Neural crest cell (in vitro differentiated cells): Measurements from ENCODE around the gene FHIT. TPM values are rescaled to one million over a fixed set of nuclear protein-coding genes. Genes with fewer than 3 reads are reported as not detected.
A peak's percentile ranks its signal among the peaks of the same experiment; 100 is the strongest.

Experiments used
- DNase-seq: peaks from one replicate; pipeline ENCODE4 v3.0.0; 2021; ENCODE audit warnings: low read depth, mixed read lengths, low spot score
- H3K27ac Mint-ChIP-seq: one replicate; pipeline ENCODE4 v1.8.0; 2021; ENCODE audit warnings: mild to moderate bottlenecking, mixed read lengths; ENCODE audit not compliant: unreplicated experiment
- H3K27me3 Mint-ChIP-seq: 2 replicates; pipeline ENCODE4 v1.8.0; 2021; ENCODE audit warnings: low read depth, mild to moderate bottlenecking, mixed read lengths
- H3K36me3 Mint-ChIP-seq: 2 replicates; pipeline ENCODE4 v1.8.0; 2021; ENCODE audit warnings: low read depth, mild to moderate bottlenecking, mixed read lengths
- H3K4me1 Mint-ChIP-seq: 2 replicates; pipeline ENCODE4 v1.8.0; 2021; ENCODE audit warnings: mixed read lengths
- H3K4me3 Mint-ChIP-seq: one replicate; pipeline ENCODE4 v1.8.0; 2021; ENCODE audit warnings: mild to moderate bottlenecking, mixed read lengths
- H3K9me3 Mint-ChIP-seq: 2 replicates; pipeline ENCODE4 v1.8.0; 2021; ENCODE audit warnings: mixed read lengths
- CTCF ChIP-seq: fragments of 200-600 bp; sonication (generic); conservative IDR thresholded peaks from 2 replicates; pipeline ENCODE4 v1.5.0; 2021; ENCODE audit warnings: antibody characterized with exemption, mild to moderate bottlenecking
- total RNA-seq: library from RNA; stranded (reverse); gene quantifications from 2 replicates; pipeline ENCODE4 v1.2.1, GENCODE V29; 2021

Gene FHIT
- total RNA-seq, 1 donor from 2014 or later: 5.2 TPM

GRCh38 chr3:60579734-60580133 is 671.5 kb downstream of the FHIT start:
- Mint-ChIP-seq H3K27ac (no peak overlapping the region), H3K36me3 (no peaks in the 10 kb centered on the region), H3K9me3 (no peaks in the 10 kb centered on the region), H3K27me3 (no peaks in the 10 kb centered on the region), H3K4me1 (no peaks in the 10 kb centered on the region), H3K4me3 (no peak overlapping the region)
- DNase-seq: no peak
- no peak for TF ChIP-seq CTCF

DNA sequence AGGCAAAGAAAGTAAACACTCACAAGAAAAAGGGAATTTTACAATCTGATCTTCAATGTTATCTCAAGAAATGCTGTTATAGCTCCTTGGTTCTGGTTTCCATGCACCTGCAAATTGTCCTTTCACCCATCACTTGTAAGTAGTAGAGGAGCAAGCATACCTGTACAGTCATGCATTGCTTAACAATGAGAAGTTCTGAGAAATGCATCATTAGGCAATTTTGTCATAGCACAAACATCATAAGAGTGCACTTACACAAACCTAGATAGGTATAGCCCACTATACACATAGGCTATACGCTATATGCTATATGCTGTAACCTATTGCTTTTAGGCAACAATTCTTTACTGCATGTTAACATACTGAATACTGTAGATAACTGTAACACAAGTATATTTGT is 672.3 kb downstream of the FHIT start:
- H3K4me3 Mint-ChIP-seq: no peak overlapping the region
- DNase-seq: no peak
- H3K4me1 Mint-ChIP-seq: peaks cover 5% of the 10 kb centered on the region
- TF ChIP-seq CTCF: no peak
- no peaks in the 10 kb centered on the region for H3K36me3 Mint-ChIP-seq
- no peaks in the 10 kb centered on the region for H3K9me3 Mint-ChIP-seq
- H3K27me3 Mint-ChIP-seq: no peaks in the 10 kb centered on the region
- no peak overlapping the region for H3K27ac Mint-ChIP-seq

- TF ChIP-seq CTCF: no peak
- no peaks in the 10 kb centered on the region for H3K27me3 Mint-ChIP-seq
- no peaks in the 10 kb centered on the region for H3K9me3 Mint-ChIP-seq
- DNase-seq: no peak
- H3K27ac Mint-ChIP-seq: no peak overlapping the region
- H3K4me1 Mint-ChIP-seq: peaks cover 7% of the 10 kb centered on the region
- no peak overlapping the region for H3K4me3 Mint-ChIP-seq
- no peaks in the 10 kb centered on the region for H3K36me3 Mint-ChIP-seq
Observed at GRCh38 chr3:60577601-60578000, 673.7 kb downstream of the FHIT start.

GRCh38 chr3:60575718-60576272 is 675.5 kb downstream of the FHIT start:
- H3K27ac Mint-ChIP-seq: peak overlapping the region; percentile 63
- no peak for TF ChIP-seq CTCF
- peaks cover 12% of the 10 kb centered on the region for H3K4me1 Mint-ChIP-seq
- H3K36me3 Mint-ChIP-seq: no peaks in the 10 kb centered on the region
- H3K27me3 Mint-ChIP-seq: no peaks in the 10 kb centered on the region
- H3K4me3 Mint-ChIP-seq: no peak overlapping the region
- H3K9me3 Mint-ChIP-seq: no peaks in the 10 kb centered on the region
- no peak for DNase-seq

- Mint-ChIP-seq H3K36me3 (no peaks in the 10 kb centered on the region), H3K4me1 (peaks cover 12% of the 10 kb centered on the region), H3K4me3 (no peak overlapping the region), H3K9me3 (no peaks in the 10 kb centered on the region), H3K27me3 (no peaks in the 10 kb centered on the region), H3K27ac (no peak overlapping the region)
- TF ChIP-seq CTCF: no peak
- DNase-seq: no peak
Observed at GRCh38 chr3:60574046-60574769, 677.0 kb downstream of the FHIT start.
